MM.1S (cell line): ENCODE results near the gene C17orf67.

ENCODE experiments used
- DNase-seq: peaks from one replicate; pipeline ENCODE4 v3.0.0-alpha.2; 2015
- H2AFZ ChIP-seq: fragments of 300-600 bp; sonication (generic); 2 replicates; pipeline ENCODE4 v1.6.0; 2016; ENCODE audit warnings: antibody characterized with exemption, low read length
- H3F3A ChIP-seq: fragments of 300-600 bp; sonication (generic); 2 replicates; pipeline ENCODE4 v1.6.1; 2016; ENCODE audit warnings: mild to moderate bottlenecking, antibody characterized with exemption, low read length, moderate library complexity, mixed read lengths; ENCODE audit not compliant: insufficient read depth
- H3K27ac ChIP-seq: fragments of 300-600 bp; sonication (generic); 2 replicates; pipeline ENCODE4 v1.5.1; 2016; ENCODE audit warnings: mild to moderate bottlenecking, low read length
- H3K27me3 ChIP-seq: fragments of 300-600 bp; sonication (generic); replicated peaks from 2 replicates; pipeline ENCODE4 v1.6.0; 2016; ENCODE audit warnings: low read length; ENCODE audit not compliant: insufficient read depth
- H3K36me3 ChIP-seq: fragments of 300-600 bp; sonication (generic); replicated peaks from 2 replicates; pipeline ENCODE4 v1.6.1; 2016; ENCODE audit warnings: mild to moderate bottlenecking, low read length, mixed read lengths; ENCODE audit not compliant: insufficient read depth
- H3K4me1 ChIP-seq: fragments of 300-600 bp; sonication (generic); 2 replicates; pipeline ENCODE4 v1.6.1; 2016; ENCODE audit warnings: low read length, mixed read lengths
- H3K4me2 ChIP-seq: fragments of 300-600 bp; sonication (generic); 2 replicates; pipeline ENCODE4 v1.6.0; 2016; ENCODE audit warnings: low read depth, low read length
- H3K4me3 ChIP-seq: fragments of 300-600 bp; sonication (generic); 2 replicates; pipeline ENCODE4 v1.5.1; 2016; ENCODE audit warnings: low read length, mixed read lengths
- H3K79me2 ChIP-seq: fragments of 300-600 bp; sonication (generic); 2 replicates; pipeline ENCODE4 v1.6.1; 2016; ENCODE audit warnings: mixed run types, low read length, mixed read lengths
- H3K9ac ChIP-seq: fragments of 300-600 bp; sonication (generic); 2 replicates; pipeline ENCODE4 v1.6.1; 2016; ENCODE audit warnings: low read length, mixed read lengths
- H3K9me2 ChIP-seq: fragments of 300-600 bp; sonication (generic); replicated peaks from 2 replicates; pipeline ENCODE4 v1.6.1; 2016; ENCODE audit warnings: mild to moderate bottlenecking, low read length, mixed read lengths; ENCODE audit not compliant: insufficient read depth
- H3K9me3 ChIP-seq: fragments of 300-600 bp; sonication (generic); replicated peaks from 2 replicates; pipeline ENCODE4 v1.6.1; 2016; ENCODE audit warnings: mild to moderate bottlenecking, low read length, mixed read lengths; ENCODE audit not compliant: insufficient read depth
- H4K20me1 ChIP-seq: fragments of 300-600 bp; sonication (generic); 2 replicates; pipeline ENCODE4 v1.6.1; 2016; ENCODE audit warnings: mild to moderate bottlenecking, low read length, moderate library complexity, mixed read lengths; ENCODE audit not compliant: insufficient read depth
- CTCF ChIP-seq: fragments of 300-600 bp; sonication (generic); IDR thresholded peaks from 2 replicates; pipeline ENCODE4 v1.5.1; 2016; ENCODE audit warnings: antibody characterized with exemption, low read length, mixed read lengths
- EZH2 ChIP-seq: fragments of 300-600 bp; sonication (generic); optimal IDR thresholded peaks from 2 replicates; pipeline ENCODE3; 2017; ENCODE audit warnings: low read depth, mild to moderate bottlenecking, antibody characterized with exemption, low read length, mixed read lengths
- EZH2phosphoT487 ChIP-seq: fragments of 300-600 bp; sonication (generic); IDR thresholded peaks from 2 replicates; pipeline ENCODE4 v1.6.1; 2018; ENCODE audit warnings: antibody characterized with exemption, low read length

Gene C17orf67

GRCh38 chr17:56824503-56824902 lies 9.2 kb downstream of the C17orf67 start:
- H3K4me1 ChIP-seq = 0 out of 2 replicates have a peak, but pooled peaks cover 5% of the 10 kb centered on the region
- H3K9me3 ChIP-seq = no peaks in the 10 kb centered on the region
- no peaks in the 10 kb centered on the region for H4K20me1 ChIP-seq
- no peak overlapping the region for H2AFZ ChIP-seq
- H3K36me3 ChIP-seq = no peaks in the 10 kb centered on the region
- H3K27me3 ChIP-seq = no peaks in the 10 kb centered on the region
- H3K4me3 ChIP-seq = no peak overlapping the region
- DNase-seq = no peak
- no peaks in the 10 kb centered on the region for H3F3A ChIP-seq
- H3K27ac ChIP-seq = no peak overlapping the region
- H3K4me2 ChIP-seq = no peak overlapping the region
- no peak for TF ChIP-seq CTCF
- no peak for TF ChIP-seq EZH2phosphoT487
- no peak overlapping the region for H3K9ac ChIP-seq
- no peaks in the 10 kb centered on the region for H3K9me2 ChIP-seq
- H3K79me2 ChIP-seq = peaks cover 4% of the 10 kb centered on the region; the same call in 1 of the 2 replicates

GRCh38 chr17:56823848-56824247 lies 9.9 kb downstream of the C17orf67 start:
- Histone ChIP-seq H3K9me2 (no peaks in the 10 kb centered on the region), H3K36me3 (no peaks in the 10 kb centered on the region), H3K9me3 (no peaks in the 10 kb centered on the region), H3K4me3 (no peak overlapping the region), H3K4me2 (no peak overlapping the region), H3K9ac (no peak overlapping the region), H2AFZ (no peak overlapping the region), H3F3A (no peaks in the 10 kb centered on the region), H3K27me3 (no peaks in the 10 kb centered on the region), H4K20me1 (no peaks in the 10 kb centered on the region), H3K27ac (no peak overlapping the region), H3K4me1 (0 out of 2 replicates have a peak, but pooled peaks cover 5% of the 10 kb centered on the region), H3K79me2 (no peaks in the 10 kb centered on the region)
- no peak for TF ChIP-seq EZH2
- TF ChIP-seq CTCF = no peak
- TF ChIP-seq EZH2phosphoT487 = no peak
- DNase-seq = no peak

- H3K79me2 ChIP-seq = no peaks in the 10 kb centered on the region
- H3K4me3 ChIP-seq = no peak overlapping the region
- H3K4me2 ChIP-seq = no peak overlapping the region
- H3K9ac ChIP-seq = no peak overlapping the region
- no peaks in the 10 kb centered on the region for H3K36me3 ChIP-seq
- H3K27me3 ChIP-seq = no peaks in the 10 kb centered on the region
- H3K9me2 ChIP-seq = no peaks in the 10 kb centered on the region
- H3K27ac ChIP-seq = no peak overlapping the region
- 0 out of 2 replicates have a peak, but pooled peaks cover 5% of the 10 kb centered on the region for H3K4me1 ChIP-seq
- H4K20me1 ChIP-seq = no peaks in the 10 kb centered on the region
- DNase-seq = no peak
- no peaks in the 10 kb centered on the region for H3K9me3 ChIP-seq
- no peaks in the 10 kb centered on the region for H3F3A ChIP-seq
- TF ChIP-seq CTCF = no peak
- TF ChIP-seq EZH2 = no peak
- TF ChIP-seq EZH2phosphoT487 = no peak
- no peak overlapping the region for H2AFZ ChIP-seq
Measured at GRCh38 chr17:56822725-56823124, 11.0 kb downstream of the C17orf67 start.
